ENCODE measurements around the gene LRP4.
A peak's percentile ranks its signal among the peaks of the same experiment; 100 is the strongest.

The LRP4 gene

DNA sequence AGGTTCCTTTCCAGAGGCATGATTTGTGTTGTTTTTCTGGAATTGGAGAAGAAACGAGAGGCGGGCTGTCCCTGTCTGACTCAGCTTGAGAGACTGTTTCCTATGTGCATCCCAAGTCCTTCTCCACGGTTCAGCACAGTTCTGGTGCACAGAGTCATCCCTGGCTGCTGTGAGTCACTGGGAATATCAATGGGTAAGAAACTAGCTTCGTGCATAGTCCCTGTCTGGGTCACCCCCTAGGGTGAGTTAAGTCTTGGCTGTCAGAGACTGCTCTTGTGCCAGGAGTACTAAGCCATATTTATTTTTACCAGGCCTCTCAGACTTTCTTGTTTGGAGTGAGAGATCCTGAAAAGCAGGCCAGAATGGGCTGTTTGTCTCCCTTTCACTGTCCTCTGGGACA lies 2.4 kb upstream of the LRP4 start:
- DNase-seq, result no peak

DNA sequence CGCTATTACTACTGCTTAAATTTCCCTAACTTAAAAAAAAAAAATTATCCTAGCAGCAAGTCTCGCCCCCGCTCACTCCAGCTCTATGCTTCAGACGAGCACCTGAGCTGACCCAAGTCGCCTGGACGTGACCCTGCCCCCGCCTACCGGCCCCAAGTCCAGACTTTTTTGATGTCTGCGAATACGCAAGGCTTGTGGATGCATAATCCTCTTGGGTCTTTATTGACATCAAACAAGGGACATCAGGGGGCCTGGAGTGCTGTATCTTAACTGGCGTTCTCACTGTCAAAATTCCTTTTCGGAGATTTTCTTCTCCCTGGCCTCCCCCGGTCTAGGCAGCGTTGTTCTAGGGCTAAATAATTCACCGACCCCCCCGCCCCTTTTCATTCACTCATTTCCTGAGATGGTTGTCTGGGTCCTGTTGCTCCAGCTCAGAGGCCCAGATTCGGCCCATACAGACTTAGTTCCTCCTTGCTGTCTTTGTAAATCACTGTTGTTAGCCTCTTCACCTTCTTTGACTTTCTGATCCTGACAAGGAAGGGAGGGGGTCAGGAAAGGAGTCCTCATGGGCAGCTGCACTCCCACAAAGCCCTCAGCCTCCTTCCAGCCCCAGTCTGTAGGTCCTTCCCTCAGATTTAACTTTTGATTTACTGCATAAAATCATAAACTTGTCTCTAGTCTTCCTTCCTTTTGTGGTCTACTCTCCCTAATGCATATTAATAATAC lies 601 bp upstream of the LRP4 start:
- no peak for DNase-seq

DNA sequence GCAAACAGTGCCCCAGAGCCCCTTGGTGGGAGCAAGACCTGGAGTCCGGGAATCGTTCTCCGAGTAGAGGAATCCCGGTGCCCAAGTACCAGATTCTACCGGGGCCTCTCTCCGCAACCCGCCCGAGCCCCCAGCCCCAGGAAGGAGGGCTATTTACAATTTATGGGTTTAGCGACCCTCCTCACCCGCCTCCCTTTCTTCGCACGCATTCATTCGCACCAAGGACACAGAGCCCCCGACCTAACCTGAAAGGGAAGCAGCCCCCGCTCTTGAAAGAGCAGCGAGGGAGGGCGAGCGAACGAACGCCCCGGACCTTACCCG lies 628 bp downstream of the LRP4 start:
- no peak for DNase-seq

DNA sequence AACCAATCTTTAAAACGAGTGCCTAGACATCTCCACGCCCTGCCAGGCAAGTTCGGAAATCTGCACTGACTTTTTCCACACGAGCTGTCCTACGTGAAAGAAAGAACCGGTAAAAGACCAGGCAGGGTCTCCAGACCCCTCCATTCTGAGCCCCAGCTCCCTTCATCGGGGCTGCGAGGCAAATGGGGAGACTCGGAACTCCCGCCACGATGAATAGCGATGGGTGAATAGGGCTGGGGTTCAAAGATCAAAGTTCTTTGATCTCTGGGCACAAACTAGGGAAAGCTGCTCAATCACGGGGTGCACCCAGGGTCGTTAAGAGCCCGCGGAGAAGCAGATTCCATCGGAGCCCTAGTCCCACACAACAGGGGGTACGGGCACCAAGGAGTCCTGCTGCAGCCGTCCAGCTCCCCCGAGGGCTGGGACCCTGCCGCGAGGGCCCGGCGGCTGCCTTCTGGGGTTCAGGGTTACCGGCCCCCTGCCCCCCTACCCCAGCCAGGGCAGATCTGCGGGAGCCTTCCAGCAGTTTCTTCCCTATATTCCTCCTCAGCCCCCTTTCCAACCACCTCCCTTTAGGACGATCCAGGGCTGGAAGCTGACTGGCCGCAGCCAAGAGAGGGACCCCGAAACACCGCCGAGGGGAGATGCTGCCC lies 1.1 kb downstream of the LRP4 start:
- no peak for DNase-seq

DNA sequence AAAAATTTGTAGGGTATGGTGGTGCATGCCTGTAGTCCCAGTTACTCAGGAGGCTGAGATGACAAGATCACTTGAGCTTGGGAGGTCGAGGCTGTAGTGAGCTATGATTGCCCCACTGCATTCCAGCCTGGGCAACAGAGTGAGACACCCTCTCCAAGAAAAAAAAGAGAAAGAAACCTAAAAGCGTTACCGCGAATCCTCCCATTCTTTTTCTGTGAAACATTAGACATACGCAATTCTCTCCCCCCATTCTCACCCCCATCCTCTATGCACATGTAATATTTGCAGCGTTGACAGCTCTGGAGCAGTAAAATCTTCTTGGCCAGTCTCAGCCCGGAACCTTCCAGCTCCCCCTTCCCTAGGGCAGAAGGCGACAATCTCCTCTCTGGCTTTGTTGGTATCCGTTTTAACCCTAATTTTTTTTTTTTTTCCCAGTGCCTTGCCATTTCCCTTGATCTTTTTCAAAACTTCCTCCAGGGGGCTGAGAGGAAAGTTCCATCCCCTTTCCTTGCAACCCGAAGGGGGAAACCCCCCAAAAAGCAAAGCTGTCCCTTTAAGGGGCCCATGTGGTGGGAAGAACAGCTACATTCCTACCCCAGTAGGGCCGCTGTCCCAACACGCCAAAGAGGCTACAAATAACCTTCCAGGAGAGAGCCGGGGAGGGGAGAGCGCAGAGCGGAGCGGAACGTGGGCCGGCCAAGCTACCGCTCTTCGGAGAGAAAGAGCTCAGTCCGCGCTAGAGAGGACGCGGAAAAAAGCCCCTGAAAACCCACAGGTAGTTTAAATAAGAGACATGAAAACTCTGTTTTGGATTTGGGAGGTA lies 1.9 kb downstream of the LRP4 start:
- peak; percentile 38 for DNase-seq

DNA sequence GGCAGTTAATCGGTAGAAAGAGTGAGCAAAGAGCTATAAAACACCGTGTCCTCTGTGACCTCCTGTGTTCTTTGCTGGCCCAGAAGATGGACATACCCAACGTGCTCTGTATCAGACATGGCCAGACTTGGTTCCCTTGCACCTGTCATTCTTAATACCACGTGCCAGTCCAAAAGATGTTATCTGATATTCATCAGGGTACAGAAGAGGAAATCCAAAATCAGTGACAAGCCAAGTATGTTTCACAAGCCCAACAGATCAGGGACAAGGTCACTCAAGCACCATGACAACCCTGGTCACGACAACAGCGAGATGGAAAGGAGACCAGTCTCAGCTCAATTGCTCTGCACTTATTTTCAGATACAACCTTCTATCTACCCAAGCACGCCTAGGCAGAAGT lies 3.4 kb downstream of the LRP4 start:
- DNase-seq, result no peak

DNA sequence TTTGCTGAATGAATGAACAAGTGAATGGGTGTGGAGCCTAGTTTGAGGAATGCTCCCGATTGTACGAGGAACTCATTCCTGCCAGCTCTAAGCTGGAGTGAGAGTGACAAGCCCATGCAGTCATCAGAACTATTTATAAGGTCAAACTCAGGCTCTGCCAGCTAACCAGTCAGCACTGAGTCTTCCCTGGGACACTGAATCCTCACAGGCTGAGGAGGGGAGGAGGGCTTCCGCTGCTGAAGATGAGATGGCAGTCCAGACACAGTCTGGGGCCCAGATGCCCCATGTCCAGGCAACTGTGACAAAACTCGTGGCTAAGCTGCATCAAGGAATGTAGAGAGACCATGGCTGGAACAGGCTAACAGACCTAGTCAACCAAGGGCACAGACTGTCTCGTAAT lies 4.0 kb downstream of the LRP4 start:
- DNase-seq, result no peak

DNA sequence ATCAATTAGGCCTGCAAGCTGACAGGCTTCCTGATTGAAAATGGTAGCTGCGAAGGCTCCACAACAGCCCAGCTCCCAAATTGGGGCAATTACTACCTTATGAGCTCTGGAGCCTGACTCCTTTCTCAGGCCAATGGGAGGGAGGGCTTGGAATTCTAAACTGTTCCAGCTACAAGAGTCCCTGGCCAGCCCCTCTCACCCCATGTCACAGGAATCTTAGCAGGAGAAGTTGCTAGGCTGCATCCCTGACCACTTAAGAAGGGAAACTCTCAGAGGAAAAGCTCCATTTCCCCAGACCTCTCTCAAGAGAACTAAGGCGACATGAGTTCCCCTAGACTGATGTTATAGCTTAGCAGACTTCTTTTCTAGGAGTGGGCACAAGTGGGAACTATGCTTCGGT lies 4.9 kb downstream of the LRP4 start:
- no peak for DNase-seq

DNA sequence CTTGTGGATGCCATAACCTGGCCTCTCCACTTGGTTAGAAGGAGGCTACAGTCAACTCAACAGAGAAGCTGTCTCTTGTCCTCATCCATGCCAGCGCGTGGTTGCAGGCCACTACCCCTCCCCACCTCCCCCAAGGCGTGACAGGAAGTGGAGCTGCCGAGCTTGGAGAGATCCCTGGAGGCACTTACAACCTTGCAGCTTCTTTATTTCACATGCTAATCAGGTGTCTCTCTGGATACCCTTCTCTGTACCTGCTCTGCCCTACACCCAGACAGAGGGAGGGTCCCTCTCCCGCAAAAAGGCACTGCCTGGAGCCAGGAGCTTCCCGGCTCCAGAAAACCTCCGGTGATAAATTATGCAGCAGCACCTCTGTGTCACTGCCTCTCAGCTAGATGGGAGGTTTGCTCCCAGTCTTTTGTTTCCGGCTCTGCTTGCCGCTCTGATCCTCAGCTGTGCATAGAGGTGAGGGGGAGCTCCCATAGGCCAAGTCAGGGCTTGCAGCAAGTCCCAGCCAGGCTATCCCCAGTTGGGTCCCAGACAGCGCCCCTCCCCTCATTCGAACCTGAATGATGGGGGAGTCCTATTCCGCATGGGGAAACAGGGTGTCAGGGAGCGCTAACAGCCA lies 5.7 kb downstream of the LRP4 start:
- DNase-seq, result no peak

DNA sequence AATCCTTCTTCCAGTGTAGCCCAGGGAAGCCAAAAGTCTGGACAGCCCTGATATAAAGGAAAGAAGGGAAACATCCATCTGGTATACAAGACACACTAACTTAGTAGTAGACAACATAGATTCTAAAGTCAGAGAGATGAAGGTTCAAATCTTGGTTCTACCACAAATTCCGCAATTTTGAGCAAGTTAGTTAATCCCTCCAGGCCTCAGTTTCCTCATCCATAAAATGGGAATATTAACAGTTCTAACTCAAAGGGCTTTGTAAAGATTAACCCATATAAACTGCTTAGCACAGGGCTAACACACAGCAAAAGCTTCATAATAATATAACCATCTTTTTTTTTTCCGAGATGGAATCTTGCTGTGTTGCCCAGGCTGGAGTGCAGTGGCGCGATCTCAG lies 10.7 kb downstream of the LRP4 start:
- DNase-seq, result no peak

DNA sequence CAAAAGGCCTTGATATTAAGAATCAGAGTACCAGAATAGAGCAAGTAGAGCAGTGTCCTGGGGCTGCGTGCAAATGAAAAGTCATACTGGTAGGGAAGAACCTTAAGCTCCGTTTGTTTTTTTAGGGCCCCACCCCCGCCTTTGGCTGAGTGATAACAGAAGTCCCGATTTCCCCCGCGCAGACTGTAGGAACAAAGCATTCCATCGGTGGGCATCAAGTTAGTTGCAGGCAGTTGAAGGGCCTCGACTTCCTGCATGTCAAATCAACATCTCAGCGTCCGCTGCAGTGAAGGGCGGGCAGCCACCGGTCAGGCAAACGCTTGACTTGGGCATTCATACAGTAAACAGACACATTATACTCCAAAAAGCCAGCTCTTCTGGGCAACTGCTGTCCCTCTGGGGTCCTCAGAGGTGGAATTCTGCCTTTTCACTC lies 11.7 kb downstream of the LRP4 start:
- no peak for DNase-seq

DNA sequence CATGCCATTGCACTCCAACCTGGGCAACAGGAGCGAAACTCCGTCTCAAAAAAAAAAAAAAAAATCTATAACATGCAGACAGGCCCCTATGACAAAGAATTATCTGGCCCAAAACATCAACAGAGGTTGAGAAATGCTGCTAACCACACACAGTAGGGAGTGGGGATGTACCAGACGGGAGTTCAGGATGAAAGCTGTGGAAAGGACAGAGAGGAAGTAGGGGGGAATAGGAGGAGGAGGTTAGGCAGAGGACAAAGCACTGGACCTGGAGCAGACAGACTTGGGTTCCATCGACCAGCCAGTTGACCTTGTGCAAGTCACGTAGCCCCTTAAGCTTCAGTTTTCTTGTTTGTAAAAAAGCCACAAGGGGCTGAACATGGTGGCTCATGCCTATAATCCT lies 12.5 kb downstream of the LRP4 start:
- no peak for DNase-seq

DNA sequence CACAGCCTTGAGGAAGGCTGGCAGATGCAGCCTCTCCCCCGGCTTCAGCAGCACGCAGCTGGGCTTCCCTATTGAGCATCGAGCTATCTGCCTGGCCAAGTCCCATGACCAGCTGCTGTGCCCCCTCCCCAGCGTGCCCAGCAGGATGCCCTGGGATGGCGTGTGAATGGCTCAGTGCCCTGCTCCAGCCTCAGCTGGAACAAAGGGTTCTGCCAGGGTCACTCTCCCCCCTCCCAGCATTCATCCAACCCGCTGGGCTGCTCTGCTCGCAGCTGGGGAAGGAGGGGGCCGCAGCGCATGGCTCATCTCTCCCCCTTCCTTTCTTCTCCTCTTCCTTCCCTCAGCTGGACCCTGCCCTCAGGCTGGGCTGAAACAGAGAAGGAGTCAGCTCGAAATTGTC lies 14.5 kb downstream of the LRP4 start:
- no peak for DNase-seq

DNA sequence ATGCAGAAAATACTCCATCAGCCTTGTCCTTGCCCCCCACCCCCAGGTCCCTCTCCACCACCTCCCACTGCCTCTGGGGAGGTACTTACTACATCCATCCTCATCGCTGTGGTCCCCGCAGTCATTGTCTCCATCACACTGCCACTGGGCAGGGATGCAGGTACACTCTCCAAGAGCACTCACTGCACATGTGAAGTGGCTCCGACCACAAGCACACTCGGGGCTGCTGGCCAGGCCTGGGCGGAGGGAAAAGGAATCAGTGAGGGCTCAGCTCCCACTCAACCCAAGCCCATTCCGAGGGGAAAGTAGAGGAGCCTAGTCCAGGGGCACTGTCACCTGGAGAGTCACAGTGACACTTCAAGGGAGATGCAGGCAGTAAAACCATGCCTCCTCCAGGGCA lies 15.7 kb downstream of the LRP4 start:
- DNase-seq, result no peak

DNA sequence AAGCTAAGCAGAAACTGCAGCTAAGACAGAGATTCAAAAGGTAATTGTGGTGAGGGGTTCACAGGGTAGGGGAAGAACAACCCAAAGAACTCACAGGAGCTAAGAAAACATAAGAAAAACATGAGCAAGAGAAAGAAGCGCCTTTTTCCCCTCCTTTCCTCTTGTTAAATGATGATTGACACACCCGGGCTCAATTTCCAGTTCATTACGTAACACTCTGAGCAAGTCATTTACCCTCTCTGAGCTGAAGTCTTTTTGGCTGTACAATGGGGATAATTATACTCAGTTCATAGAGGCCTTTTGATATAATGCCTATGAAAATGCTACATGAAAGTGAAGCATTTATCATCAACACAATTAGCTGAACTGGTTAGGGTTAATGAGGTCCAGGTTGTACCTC lies 17.2 kb downstream of the LRP4 start:
- no peak for DNase-seq

DNA sequence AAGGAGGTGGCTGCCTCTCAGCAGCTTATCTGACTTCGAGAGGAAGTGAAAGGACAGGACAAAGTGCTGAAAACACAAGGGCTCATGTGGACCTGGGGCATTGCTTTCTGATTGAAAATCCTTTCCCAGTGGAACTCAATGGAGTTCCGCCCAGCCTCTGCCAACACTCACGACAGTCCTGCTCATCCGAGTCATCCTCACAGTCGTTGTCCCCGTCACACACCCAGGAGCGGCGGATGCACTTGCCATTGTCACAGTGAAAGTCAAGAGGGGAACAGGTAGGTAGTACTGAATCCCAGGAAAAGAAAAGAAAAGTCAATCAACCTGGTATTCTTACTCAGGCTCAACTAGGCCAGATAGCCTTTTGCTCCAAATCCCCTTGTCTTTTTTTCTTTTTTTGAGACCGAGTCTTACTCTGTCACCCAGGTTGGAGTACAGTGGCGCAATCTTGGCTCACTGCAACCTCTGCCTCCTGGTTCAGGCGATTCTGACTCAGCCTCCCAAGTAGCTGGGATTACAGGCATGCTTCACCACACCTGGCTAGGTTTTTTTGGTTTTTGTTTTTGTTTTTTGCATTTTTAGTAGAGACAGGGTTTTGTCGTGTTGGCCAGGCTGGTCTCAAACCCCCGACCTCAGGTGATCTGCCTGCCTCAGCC lies 18.1 kb downstream of the LRP4 start:
- DNase-seq, result no peak

DNA sequence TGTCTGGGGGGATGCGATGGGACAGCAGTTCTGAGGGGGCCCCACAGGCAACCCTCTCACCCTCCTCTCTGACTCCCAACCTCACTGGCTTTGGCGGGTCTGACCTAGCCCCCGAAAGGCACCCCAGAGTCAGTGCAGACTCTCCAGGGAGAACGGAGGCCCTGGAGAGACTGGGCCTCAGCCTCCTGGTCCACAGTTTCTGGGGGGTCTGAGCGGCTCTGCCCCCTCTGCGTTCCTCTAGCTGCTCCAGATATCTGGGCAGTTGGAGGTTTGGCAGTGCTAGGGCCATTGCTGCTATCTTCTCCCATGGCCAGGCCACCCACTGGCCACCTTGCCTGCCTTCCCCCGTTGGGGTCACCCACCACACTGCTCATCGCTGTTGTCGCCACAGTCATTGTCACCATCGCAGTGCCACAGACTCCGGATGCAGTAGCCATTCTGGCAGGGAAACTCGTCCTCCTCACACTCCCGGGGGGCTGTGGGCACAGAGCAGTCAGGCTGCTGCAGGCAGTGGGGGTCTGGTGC lies 18.8 kb downstream of the LRP4 start:
- DNase-seq, result no peak

DNA sequence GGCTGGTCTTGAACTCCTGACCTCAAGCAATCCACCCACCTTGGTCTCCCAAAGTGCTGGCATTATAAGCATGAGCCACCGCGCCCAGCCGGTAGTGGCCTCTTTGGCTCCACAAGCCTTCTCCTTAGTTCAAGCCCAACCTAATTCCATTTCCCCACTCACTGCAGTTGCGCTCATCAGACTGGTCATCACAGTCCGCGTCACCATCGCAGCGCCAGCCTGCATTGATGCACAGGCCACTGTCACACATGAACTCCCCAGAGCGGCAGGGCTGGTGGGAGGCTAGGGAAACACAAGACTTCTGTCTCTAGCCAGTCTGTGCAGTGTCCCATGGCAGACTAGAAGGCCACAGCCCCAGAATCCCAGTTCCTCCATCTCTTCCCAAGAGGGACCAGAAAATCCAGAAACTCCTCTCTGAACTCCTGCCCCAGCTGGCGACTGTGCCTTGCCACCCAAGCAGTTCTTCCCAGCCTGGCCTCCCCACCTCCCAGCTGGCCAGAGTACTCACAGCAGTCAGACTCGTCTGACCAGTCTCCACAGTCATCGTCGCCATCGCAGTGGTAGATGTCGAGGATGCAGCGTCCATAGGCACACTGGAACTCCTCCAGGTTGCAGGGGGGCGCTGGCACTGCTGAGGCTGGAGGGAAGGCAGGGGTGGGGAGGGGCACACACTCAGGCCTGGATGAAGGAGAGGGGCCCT lies 19.8 kb downstream of the LRP4 start:
- no peak for DNase-seq

DNA sequence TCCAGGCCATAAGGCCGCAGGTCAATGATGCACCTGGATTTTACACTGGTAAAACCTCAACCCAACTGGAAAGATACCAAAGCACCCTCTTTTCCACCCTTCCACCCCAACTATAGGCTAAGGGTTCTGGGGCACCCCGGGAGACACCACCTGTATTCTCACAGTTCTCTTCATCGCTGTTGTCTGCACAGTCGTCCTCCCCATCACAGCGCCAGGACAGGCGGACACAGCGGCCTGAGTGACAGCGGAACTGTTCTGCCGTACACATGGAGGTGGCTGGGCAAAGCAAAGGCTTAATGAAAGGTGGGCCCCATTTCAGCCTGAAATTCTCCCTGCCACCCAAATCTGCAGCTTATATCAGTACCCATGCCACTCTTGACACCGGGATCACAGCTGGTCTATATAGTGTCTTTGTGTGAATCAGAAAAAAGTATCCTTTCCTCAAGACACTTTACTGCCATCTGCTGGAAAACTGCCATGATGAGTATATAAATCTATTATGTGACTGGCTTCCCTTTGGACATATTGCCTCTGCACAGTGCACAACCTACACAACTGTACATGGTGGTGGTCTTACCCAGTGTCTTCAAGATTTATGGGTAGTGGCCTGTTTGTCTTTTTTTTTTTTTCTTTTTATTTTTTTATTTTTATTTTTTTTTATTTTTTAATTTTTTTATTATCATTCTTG lies 21.5 kb downstream of the LRP4 start:
- DNase-seq, result peak; percentile 71

DNA sequence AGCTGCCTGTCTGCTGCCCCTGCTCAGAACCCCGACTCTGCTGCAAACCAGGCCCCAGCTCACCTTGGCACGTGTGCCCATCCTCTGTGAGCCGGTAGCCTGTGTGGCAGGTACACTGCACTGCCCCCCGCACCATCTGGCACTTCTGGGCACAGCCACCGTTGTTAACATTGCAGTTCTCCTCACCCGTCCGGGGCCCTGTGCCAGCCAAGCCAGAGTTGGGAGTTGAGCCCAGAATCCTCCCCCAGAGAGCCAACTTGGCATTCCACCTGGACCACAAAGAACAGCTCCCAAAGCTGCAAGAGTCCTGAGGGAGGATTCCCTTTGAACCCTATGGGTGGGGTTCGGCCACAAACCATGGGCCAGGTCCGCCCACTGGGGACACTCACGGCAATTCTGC lies 22.5 kb downstream of the LRP4 start:
- DNase-seq, result no peak

DNA sequence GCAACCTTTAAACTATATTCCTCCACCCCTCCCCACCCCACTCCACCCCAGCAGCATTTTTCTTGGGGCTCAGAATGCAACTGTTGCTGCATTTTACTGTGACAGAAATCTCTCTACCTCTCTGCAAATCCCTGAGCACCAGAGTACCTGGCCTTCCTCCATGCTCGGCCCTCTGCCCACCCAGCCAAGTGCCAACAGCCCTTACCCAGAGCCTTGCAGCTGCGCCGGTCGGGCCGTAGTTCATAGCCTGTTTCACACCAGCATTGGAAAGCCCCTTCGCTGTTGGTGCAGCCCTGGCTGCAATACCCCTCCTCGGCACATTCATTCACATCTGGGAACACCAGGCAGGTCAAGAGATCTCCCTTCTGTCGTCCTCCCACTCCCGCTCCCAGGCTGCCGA lies 23.4 kb downstream of the LRP4 start:
- no peak for DNase-seq

DNA sequence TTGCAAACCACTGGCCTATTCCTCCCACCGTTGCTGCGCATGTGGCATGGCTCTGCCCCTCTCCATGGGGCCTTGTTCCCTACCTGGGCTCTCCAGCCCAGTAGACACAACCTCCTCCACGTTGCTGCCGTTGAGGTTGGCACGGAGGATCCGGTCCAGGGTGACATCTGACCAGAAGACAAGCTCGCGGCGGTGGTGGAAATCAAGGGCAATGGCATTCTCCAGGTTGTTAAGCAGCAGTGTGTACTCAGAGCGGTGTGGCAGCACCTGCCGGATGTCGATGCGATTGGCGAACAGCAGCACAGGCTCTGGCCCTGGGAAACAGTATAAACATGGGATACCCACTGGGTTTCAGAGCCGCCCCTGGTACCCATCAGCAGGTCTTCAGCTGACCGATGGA lies 23.8 kb downstream of the LRP4 start:
- DNase-seq, result no peak
